Amygdala (tissue), 56 donors: Measurements from ENCODE around the gene ZNF213.

Experiments used
- DNase-seq, 56 donors: peaks; one replicate each; lab custom pipeline; 2025; lab: John Stamatoyannopoulos, UW

The ZNF213 gene

DNA sequence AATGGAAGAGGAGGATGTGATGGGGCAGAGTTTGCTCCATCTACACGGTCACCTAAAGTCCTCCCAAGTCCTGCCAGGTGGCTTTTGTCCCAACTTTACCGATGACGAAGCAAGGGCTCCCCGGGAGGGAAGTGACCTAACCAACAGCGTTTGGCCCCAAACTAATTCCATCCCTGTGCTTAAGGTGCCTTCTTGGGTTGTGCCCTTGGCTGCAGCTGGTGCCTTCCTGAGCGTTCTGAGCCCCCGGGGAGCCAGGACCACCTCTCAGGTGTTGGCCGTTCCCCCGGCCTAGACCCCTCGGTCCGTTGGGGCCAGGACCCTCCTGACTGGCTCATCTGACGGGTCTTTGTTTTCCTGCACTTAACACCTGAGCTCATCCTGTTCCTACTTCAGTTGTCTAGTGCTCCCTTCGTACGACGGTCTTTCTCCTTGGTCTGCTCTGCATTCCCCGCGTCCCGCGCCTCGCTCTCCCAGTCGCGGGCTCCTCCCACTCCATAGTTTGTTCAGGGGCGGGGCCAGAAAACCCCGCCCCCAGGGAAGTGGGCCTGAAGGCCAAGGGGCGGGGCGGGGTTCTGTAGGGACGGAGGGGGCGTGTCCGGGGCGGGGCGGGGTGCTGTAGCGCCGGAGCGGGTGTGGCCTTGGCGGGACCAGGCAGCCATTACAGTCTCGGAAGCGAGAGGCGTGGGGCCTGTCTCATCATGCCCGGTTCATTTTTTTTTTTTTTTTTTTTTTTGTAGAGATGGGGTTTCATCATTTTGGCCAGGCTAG, 34.9 kb upstream of the ZNF213 start:
- DNase-seq, result peak in 38 of 56 donors; percentile 4 to 73 (median 32)

DNA sequence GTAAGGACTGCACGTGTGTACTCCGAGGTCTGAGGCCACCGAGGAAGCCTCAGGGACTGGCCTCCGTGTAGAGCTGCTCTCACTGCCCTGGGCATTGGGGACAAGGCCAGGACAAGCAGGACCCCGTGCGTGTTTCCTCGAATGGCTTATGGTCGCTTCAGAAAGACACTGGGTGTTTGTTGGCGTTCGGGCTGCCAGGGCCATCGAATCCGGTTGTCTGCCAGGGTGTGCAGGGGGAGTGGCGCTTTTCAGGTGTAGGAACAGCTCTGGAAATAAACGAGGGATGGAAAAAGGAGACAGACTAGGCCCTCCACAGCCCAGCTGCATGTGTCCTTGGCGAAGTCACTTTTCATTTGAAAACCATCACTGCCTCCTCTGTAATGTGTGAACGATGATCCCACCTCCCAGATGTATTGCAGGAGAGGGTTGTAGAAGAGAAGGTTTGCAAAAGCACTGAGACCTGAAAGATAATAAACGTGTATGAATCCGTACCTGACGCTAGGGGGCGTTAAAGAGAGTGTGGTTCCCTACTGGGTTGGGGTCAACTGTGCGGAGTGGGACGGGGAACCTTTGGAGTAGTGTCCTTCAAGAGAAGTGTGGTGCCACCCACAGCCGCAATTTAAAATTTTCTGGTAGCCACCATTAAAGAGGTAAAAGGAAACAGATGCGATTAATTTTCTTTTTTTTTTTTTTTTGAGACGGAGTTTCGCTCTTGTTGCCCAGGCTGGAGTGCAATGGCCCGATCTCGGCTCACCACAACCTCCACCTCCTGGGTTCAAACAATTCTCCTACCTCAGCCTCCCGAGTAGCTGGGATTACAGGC, 33.6 kb upstream of the ZNF213 start:
- DNase-seq, result peak in 1 of 56 donors; percentile 11

DNA sequence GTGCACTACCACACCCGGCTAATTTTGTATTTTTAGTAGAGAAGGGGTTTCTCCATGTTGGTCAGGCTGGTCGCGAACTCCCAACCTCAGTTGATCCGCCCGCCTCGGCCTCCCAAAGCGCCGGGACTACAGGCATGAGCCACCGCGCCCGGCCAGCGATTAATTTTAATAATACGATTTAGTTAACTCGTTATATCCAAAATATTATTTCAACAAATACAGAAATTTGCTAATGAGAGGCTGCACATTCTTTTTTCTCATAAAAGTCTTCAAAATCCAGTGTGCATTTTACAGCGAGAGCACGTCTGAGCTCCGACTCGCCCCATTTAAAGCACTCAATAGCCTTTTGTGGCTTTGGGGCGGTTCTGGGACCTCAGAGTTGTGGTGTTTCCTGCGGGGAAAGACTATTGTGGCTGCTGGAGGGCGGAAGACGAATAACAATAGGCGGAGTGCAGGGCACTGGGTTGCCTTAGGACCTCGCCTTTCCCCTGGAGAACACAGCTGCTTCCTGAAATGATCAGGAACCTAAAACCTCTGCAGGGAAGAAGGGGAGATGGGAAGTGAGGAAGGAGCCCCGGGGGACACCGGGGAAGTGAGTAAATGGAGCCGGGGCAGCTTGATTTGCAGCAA, 32.9 kb upstream of the ZNF213 start:
- DNase-seq, result no peak

DNA sequence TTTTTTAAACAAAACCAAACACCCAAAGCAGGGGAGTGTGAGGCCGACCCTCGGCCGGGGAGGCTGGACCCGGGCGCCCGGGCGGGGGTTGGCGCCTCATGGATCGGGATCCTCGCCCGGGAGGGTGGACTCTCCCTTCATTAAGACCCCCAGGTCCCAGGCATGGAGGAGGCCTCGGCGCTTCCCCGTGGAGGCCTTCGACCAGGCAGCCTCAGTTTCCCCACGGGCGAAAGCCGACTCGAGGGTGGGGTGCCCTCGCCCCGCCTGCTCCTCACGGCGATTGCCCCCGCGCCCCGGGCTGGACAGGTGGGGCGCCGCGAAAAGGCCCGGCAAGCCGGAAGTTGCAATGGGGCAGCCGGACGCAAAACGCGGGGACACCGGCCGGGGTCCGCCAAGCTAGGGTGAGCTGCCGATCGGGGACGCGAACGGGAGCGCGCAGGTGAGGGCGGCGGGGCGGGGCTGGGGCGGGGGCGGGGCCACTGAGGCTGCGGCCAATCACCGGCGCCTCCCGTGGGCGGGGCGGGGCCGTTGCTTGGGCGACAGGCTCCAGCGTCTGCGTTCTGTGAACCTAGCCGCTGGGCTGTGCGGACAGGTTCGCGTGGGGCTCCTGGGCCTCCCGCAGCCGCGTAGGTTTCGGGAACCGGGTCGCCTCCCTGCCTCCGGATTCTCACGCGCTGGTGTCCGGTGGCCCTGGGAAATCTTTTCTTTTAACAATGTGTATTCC, 28.5 kb upstream of the ZNF213 start:
- peak; percentile 30 to 94 (median 79) for DNase-seq

DNA sequence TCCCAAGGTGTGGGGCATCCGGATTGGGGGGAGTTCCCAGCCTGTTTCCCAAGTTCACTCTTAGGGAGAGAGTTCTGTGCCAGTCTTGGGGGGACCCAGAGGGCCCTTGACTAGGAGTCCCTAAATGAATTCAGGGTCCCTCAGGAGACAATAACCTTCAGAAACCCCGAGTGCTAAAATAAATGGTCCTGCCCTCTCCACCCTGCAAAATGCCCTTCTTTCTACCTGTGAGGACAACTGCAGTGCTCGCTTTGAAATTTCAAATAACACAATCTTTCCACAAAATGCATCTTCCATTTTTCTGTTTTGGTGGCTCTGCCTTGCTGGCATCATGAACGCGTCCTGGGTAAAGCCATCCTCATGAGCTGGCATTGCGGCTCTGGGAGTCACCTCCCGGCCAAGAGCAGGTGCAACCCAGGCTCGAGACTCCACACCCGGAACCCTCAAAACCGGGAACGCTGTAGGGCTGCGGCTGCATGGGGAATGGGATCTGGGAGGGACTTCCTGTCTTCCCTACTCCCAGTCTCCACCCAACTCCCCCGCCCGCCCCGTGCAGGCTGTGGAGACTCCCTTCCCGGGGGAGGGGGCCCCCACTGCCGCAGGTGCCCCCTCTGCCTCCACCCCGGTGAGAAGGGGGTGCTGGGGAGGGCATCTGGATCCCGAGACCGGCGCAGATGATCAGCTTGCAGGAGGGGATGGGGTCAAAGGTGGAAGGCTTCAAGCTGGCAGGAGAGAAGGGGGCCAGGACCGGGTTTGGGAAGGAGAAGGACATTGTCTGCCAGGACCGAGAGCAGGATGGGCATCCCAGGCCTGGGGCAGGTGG, 22.6 kb upstream of the ZNF213 start, which contains the start of gene ZNF205:
TSS of gene ZNF205 (plus strand) at position 529 of the 823 bp plus-strand sequence. CDS start 845 bp downstream, outside the sequence.
- DNase-seq, result peak in 54 of 56 donors; percentile 6 to 80 (median 59)

DNA sequence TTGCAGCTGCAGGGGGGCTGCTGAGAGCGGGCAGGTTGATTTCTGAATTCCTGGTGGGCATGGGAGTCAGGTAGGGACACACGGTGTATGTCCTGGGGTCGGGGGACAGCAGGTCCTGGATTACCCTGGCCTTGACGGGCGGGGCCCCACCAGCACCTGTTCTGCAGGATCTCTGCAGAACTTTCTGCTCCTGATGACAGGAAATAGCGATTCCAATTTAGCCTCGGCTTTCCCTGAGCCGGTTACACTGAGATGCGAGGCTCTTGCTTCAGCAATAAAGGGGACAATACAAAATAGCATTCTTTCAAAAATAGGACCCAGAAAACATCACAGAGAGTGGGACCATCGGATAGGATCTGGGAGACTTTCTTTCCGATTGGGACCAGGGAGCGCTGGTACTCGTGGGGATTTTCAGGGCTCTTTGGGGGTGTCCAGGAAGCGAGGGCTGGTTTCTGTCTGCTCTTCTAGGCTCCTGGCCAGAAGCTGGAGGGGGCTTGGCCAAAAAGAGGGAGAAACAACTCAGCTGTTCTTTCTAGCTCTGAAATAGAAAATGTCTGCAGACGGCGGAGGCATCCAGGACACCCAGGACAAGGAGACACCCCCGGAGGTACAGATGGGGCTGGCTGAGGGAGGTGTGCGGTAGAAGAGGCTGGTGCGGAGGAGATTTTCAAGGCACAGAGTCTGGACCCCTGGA, 21.8 kb upstream of the ZNF213 start:
- peak in 1 of 56 donors; percentile 36 for DNase-seq

DNA sequence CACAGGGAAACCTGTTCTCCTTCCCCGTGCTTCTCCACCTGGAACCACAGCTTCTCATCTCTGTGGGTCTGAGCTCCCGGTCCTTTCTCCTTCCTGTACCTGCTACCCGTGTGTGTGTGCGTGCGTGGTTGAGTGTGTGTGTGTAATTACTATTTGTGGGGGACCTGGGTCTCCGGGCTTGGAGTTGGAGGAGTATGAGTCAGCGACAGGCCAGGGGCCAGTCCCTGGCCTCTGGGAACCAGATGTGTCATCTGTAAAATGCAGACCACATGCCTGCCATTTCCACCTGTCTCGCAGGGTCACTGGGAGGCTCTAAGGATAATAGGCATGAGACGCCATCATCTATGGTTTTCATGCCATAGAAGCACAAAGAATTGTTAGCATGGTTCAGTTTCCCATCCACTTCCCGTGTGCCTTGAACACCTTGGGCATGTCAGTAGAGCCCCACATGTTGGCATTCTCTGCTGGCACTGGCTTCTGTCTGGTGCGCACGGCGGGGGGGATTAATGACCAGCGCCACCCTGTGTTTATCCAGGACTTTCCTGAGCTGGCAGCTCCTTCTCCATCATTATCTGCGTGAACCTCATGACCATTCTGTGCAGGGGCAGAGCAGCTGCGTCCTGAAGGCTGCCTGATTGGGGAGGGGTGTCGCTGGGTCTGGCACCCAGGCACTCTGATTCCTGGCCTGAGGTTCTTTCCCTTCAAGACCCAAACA, 20.9 kb upstream of the ZNF213 start:
- no peak for DNase-seq

DNA sequence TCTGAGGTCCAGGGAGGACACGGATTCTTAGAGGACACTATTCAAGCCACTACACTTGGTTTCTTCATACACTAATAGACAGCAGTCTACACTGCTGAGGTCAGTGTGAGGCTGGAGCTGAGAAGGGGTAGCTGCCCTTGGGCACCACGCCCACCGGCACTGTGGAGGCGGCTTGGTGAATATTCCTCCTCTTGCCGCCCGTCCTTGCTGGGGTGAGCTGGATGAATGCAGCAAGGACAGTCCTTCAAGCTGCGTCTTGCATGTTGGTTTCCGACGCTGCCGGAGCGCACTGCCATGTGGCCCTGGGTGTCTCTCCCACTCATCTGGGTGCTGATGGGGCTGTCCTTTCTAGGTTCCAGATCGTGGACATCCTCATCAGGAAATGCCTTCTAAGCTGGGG, 19.8 kb upstream of the ZNF213 start:
- no peak for DNase-seq

DNA sequence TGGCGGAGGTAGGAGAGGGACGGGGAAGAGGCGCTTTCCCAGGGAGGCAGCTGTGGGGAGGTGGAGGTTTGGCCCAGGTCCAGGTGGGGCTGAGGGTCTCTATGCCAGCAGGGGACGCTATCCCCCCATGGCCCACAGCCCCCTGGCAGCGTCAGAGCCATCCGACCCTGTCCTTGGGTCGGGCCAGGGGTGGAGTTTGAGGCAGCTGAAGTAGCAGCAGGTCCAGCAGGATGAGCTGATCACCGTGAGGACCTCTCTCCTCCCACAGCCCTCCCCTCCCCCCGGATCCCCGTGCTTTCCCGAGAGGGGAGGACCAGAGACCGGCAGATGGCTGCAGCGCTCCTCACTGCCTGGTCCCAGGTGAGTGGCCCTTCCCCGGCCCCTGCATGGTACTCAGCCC, 19.3 kb upstream of the ZNF213 start:
- no peak for DNase-seq

DNA sequence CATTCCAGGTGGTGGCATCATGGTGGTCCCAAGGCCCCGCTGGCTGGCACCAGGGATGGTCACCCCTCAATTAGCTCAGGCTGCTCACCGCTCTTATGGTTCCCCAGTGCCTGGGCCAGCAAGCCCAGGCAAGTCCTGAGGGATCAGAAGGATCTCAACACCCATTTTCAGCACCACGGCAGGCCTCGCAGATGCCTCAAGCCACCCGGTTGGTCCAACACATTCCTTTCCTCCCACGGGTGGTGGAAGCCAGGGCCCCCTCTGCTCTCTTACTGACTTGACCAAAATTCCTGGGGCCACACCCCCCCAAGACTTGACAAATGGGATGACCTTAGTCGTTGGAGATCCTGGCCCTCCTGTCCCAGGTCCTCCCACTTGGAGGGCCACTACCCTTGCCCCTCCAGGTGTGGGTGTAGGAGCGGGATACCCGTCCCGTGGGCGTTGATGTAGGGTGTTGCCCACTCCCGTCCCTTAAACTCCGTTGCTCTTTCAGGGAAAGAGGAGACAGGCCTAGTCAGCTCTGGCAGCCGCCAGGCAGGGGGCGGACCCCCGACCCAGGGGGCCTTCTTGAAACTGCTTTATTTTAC, 16.5 kb upstream of the ZNF213 start:
- DNase-seq, result no peak

DNA sequence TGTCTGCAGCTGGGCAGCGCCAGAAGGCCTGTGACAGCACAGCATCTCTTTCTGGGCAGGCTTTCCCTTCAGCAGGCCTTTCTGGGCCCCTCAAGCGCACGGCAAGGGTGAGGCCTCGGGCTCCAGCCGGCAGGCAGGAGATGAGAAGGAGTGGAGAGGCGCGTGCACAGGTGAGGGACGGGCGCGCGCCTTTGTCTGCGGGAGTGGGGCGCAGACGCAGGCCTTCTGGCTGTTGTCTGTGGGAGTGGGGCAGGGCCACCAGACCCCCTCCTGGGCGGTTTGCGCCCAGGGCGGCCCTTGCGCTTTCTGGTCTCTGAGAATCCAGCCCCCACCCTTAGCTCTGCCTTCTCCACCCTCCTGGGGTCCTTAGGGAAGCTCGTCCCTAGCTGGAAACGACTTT, 16.0 kb upstream of the ZNF213 start:
- DNase-seq, result no peak

DNA sequence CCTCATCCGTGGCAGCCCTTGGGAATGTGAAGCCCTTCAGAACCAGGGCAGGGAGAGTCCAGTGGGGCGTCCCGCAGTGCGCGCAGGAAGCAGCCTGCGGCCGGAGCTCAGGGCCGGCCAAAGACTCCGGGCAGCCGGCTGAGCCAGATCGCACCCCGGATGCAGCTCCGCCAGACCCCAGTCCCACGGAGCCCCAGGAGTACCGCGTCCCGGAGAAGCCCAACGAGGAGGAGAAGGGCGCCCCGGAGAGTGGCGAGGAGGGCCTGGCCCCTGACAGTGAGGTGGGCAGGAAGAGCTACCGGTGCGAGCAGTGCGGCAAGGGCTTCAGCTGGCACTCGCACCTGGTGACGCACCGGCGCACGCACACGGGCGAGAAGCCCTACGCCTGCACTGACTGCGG, 15.5 kb upstream of the ZNF213 start:
- DNase-seq, result no peak

DNA sequence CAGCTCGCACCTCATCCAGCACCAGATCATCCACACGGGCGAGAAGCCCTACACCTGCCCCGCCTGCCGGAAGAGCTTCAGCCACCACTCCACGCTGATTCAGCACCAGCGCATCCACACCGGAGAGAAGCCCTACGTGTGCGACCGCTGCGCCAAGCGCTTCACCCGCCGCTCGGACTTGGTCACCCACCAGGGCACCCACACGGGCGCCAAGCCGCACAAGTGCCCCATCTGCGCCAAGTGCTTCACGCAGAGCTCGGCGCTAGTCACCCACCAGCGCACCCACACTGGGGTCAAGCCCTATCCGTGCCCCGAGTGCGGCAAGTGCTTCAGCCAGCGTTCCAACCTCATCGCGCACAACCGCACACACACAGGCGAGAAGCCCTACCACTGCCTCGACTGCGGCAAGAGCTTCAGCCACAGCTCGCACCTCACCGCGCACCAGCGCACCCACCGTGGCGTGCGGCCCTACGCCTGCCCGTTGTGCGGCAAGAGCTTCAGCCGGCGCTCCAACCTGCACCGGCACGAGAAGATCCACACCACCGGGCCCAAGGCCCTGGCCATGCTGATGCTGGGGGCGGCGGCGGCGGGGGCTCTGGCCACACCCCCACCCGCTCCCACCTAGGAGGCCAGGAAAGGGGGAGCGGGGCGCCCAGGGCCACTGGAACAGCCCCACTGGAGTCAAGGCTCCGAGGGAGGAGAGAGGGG, 15.0 kb upstream of the ZNF213 start:
- no peak for DNase-seq

DNA sequence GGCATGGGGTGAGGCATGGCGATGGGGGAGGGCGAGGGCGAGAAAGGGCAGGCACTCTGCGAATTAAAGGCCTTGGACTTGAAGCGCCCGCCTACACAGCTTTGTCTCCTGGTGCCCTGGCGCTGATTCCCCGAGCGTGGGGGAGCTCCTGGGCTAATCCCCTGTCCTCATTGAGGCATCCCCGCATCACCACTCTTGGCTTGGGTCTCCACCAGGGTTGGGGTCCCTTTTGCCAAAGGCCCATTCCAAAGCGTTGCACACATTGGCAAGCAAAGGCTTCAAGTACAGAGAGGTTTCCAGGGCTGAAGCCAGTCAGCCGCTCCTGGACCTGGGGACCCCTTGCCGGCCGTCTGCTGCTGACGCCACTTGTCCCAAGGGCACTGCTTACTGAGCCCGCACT, 14.4 kb upstream of the ZNF213 start:
- no peak for DNase-seq

DNA sequence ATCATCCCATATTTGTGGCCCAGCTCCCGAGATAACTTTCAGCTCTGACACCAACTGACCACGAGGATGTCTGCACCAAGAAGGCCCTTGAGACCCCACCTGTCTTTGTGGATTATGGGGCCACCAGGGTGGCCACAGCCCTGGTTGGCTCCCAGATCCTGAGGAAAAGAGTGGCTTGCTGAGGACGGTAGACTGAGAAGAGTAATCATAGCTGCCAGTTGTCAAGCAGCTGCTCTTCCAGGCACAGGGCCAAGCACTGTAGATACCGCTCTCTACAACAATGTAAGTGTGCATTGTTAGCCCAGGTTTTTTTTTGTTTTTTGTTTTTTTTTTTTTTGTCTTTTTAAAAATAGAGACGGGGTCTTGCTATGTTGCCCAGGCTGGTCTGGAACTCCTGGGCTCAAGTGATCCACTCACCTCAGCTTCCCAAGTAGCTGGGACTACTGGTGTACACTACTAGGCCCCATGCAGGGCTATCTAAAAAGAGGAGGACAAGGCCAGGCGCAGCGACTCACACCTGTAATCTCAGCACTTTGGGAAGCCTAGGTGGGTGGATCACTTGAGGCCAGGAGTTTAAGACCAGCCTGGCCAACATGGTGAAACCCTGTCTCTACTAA, 12.9 kb upstream of the ZNF213 start:
- DNase-seq, result no peak

DNA sequence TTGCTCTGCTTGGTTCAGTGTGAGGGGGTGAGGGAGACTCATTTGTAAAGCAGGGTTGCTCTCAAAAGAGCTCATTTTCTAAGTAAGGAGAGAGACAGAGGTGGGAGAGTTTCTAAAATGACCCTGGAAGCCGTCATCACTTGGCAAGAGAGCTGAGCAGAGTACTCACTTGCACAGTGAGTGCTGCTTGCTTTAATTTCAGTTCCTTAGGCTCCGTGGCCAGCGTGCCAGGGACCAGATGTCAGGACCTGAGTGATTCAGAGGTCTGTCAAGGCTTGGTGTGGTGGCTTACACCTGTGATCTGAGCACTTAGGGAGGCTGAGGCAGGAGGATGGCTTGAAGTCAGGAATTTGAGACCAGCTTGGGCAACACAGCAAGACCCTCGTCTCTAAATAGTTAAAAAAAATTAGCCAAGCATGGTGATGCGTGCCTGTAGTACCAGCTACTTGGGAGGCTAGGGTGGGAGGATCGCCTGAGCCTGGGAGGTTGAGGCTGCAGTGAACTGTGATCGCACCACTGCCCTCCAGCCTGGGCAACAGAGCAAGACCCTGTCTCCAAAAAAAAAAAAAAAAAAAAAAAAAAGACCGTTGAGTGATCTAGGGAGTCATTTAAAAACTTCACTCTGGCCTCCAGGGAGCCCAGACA, 11.8 kb upstream of the ZNF213 start:
- DNase-seq, result no peak
